Skeletal muscle tissue (tissue), 4 donors: ENCODE measurements around the gene NXN. TPM values are rescaled to one million over a fixed set of nuclear protein-coding genes. Genes with fewer than 3 reads are reported as not detected.

Experiments
- H3K27ac ChIP-seq: one replicate; pipeline ENCODE4 v1.7.0; 2013; ENCODE audit warnings: mild to moderate bottlenecking, low read depth, low read length, inconsistent platforms
- H3K27me3 ChIP-seq, 3 donors: one replicate each; pipeline ENCODE4 v1.7.0; 2013; ENCODE audit warnings: low read length in 3 of 3; ENCODE audit not compliant: control insufficient read depth in 3 of 3, insufficient read depth in 3 of 3
- H3K36me3 ChIP-seq, 3 donors: one replicate each; pipeline ENCODE4 v1.7.0; 2013; ENCODE audit warnings: low read length in 3 of 3; ENCODE audit not compliant: control insufficient read depth in 3 of 3, insufficient read depth in 3 of 3
- H3K4me1 ChIP-seq, 3 donors: one replicate each; pipeline ENCODE4 v1.7.0; 2013; ENCODE audit warnings: low read length in 3 of 3, mild to moderate bottlenecking in 3 of 3; ENCODE audit not compliant: control insufficient read depth in 3 of 3, insufficient read depth in 3 of 3
- H3K4me3 ChIP-seq, 3 donors: one replicate each; pipeline ENCODE4 v1.7.0; 2013; ENCODE audit warnings: low read length in 3 of 3
- H3K9ac ChIP-seq, 3 donors: one replicate each; pipeline ENCODE4 v1.7.0; 2013; ENCODE audit warnings: low read length in 3 of 3, mild to moderate bottlenecking in 3 of 3, moderate library complexity in 2 of 3, low read depth in 1 of 3
- H3K9me3 ChIP-seq, 3 donors: one replicate each; pipeline ENCODE4 v1.7.0; 2013; ENCODE audit warnings: low read length in 3 of 3; ENCODE audit not compliant: control insufficient read depth in 3 of 3
- total RNA-seq: library from RNA; depleted of rRNA; stranded (reverse); fragments of >200 nt; gene quantifications from one replicate; pipeline ENCODE4 v1.2.3, GENCODE V29; 2014
- donor health status: Osteomylitis.

The NXN gene
- total RNA-seq = 33.9 TPM

- Histone ChIP-seq H3K27ac (peak within 1 kb of the TSS; percentile 74), H3K36me3 (no peaks in the 10 kb centered on the region), H3K4me3 (peak within 1 kb of the TSS; percentile 64 to 87 (median 82)), H3K9ac (peak within 1 kb of the TSS; percentile 70 to 84 (median 79)), H3K27me3 (no peaks in the 10 kb centered on the region), H3K9me3 (no peaks in the 10 kb centered on the region), H3K4me1 (peaks cover 26 to 32% (median 28%) of the 10 kb centered on the region in 3 donors)
These were observed at the start of gene NXN for GRCh38 chr17:979539-980405. NXN (minus strand) TSS chr17:979776.

- peaks cover 22 to 59% (median 31%) of the 10 kb centered on the region in 3 donors for H3K4me1 ChIP-seq
- H3K9me3 ChIP-seq = no peaks in the 10 kb centered on the region
- H3K27ac ChIP-seq = no peak overlapping the region
- H3K36me3 ChIP-seq = peaks cover 0 to 4% (median 0%) of the 10 kb centered on the region in 3 donors
- peaks cover 0 to 8% (median 0%) of the 10 kb centered on the region in 3 donors for H3K27me3 ChIP-seq
- H3K9ac ChIP-seq = no peak overlapping the region
- H3K4me3 ChIP-seq = no peak overlapping the region
These were observed 47.5 kb upstream of the NXN start for GRCh38 chr17:1027044-1027443.

- no peak overlapping the region for H3K4me3 ChIP-seq
- no peak overlapping the region for H3K27ac ChIP-seq
- no peaks in the 10 kb centered on the region for H3K9me3 ChIP-seq
- peaks cover 22 to 60% (median 31%) of the 10 kb centered on the region in 3 donors for H3K4me1 ChIP-seq
- H3K9ac ChIP-seq = no peak overlapping the region
- H3K27me3 ChIP-seq = peaks cover 0 to 5% (median 0%) of the 10 kb centered on the region in 3 donors
- H3K36me3 ChIP-seq = peaks cover 0 to 4% (median 0%) of the 10 kb centered on the region in 3 donors
These were observed 47.0 kb upstream of the NXN start for GRCh38 chr17:1026599-1026975.

- peaks cover 20 to 57% (median 29%) of the 10 kb centered on the region in 3 donors for H3K4me1 ChIP-seq
- H3K36me3 ChIP-seq = peaks cover 0 to 4% (median 0%) of the 10 kb centered on the region in 3 donors
- no peak overlapping the region for H3K4me3 ChIP-seq
- H3K9me3 ChIP-seq = no peaks in the 10 kb centered on the region
- H3K9ac ChIP-seq = no peak overlapping the region
- H3K27me3 ChIP-seq = peaks cover 0 to 5% (median 0%) of the 10 kb centered on the region in 3 donors
- H3K27ac ChIP-seq = no peak overlapping the region
These were observed 46.4 kb upstream of the NXN start for GRCh38 chr17:1025733-1026598.

- Histone ChIP-seq H3K36me3 (peaks cover 0 to 4% (median 0%) of the 10 kb centered on the region in 3 donors), H3K4me3 (no peak overlapping the region), H3K9ac (no peak overlapping the region), H3K27me3 (no peaks in the 10 kb centered on the region), H3K9me3 (no peaks in the 10 kb centered on the region), H3K27ac (no peak overlapping the region), H3K4me1 (peaks cover 6 to 46% (median 18%) of the 10 kb centered on the region in 3 donors)
These were observed 44.5 kb upstream of the NXN start for GRCh38 chr17:1024076-1024475.

GRCh38 chr17:1022278-1023024, 42.9 kb upstream of the NXN start:
- H3K27me3 ChIP-seq = no peaks in the 10 kb centered on the region
- H3K4me1 ChIP-seq = peaks cover 7 to 46% (median 19%) of the 10 kb centered on the region in 3 donors
- H3K36me3 ChIP-seq = peaks cover 0 to 2% (median 0%) of the 10 kb centered on the region in 3 donors
- no peak overlapping the region for H3K27ac ChIP-seq
- H3K9ac ChIP-seq = peak overlapping the region in 2 of 3 donors; percentile 45 to 54
- no peaks in the 10 kb centered on the region for H3K9me3 ChIP-seq
- H3K4me3 ChIP-seq = peak overlapping the region in 2 of 3 donors; percentile 2 to 30

- Histone ChIP-seq H3K9me3 (no peaks in the 10 kb centered on the region), H3K27ac (no peak overlapping the region), H3K27me3 (no peaks in the 10 kb centered on the region), H3K4me3 (no peak overlapping the region), H3K36me3 (peaks cover 0 to 2% (median 0%) of the 10 kb centered on the region in 3 donors), H3K9ac (no peak overlapping the region), H3K4me1 (peaks cover 7 to 34% (median 17%) of the 10 kb centered on the region in 3 donors)
These were observed 41.6 kb upstream of the NXN start for GRCh38 chr17:1021147-1021546.

GRCh38 chr17:1019451-1019850, 39.9 kb upstream of the NXN start:
- Histone ChIP-seq H3K27me3 (no peaks in the 10 kb centered on the region), H3K36me3 (no peaks in the 10 kb centered on the region), H3K4me1 (peaks cover 7 to 31% (median 17%) of the 10 kb centered on the region in 3 donors), H3K9ac (no peak overlapping the region), H3K9me3 (no peaks in the 10 kb centered on the region), H3K27ac (peak overlapping the region; percentile 65), H3K4me3 (no peak overlapping the region)

- peaks cover 7 to 31% (median 17%) of the 10 kb centered on the region in 3 donors for H3K4me1 ChIP-seq
These were observed 39.0 kb upstream of the NXN start for GRCh38 chr17:1018547-1018946.

More at GRCh38 chr17:1018547-1018946, 39.0 kb upstream of the NXN start:
- Histone ChIP-seq H3K27ac (no peak overlapping the region), H3K4me3 (no peak overlapping the region), H3K27me3 (no peaks in the 10 kb centered on the region), H3K9me3 (no peaks in the 10 kb centered on the region), H3K9ac (no peak overlapping the region), H3K36me3 (no peaks in the 10 kb centered on the region)
